Measurements from ENCODE around the gene ZBTB12.

Gene ZBTB12

DNA sequence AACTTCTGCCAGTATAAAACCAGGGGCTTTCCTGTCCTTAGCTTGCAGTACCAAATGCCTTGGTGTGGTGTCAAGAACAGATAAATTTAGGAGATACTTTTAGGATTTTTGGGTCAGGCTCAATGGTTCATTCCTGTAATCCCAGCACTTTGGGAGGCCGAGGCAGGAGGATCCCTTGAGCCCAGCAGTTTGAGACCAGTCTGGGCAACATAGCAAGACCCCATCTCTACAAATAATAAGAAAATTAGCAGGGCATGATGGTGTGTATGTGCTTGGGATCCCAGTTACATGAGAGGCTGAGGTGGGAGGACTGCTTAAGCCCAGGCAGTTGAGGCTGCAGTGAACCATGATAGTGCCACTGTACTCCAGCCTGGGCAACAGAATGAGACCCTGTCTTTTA is 3.2 kb upstream of the ZBTB12 start:
- Histone ChIP-seq H3K27me3 (ENCODE audit: insufficient read depth, low read depth) (no peaks in the 10 kb centered on the region; the same call in 1 of the 2 replicates), H4K20me1 (ENCODE audit: insufficient read depth) (no peaks in the 10 kb centered on the region), H3K9ac (no peak overlapping the region), H3K4me1 (ENCODE audit: low read depth, poor library complexity, severe bottlenecking) (peaks cover 28% of the 10 kb centered on the region), H3K79me2 (ENCODE audit: insufficient read depth, low read depth) (no peaks in the 10 kb centered on the region), H3K36me3 (ENCODE audit: insufficient read depth) (no peaks in the 10 kb centered on the region), H3K4me3 (IDR thresholded peaks at IDR 0.05; ENCODE audit: insufficient read depth, low read depth, low read length) (no peak overlapping the region), H3K27ac (no peak overlapping the region), H3K4me2 (no peak overlapping the region), H2AFZ (ENCODE audit: low read depth) (no peak overlapping the region)
- TF ChIP-seq, protein P1, sequence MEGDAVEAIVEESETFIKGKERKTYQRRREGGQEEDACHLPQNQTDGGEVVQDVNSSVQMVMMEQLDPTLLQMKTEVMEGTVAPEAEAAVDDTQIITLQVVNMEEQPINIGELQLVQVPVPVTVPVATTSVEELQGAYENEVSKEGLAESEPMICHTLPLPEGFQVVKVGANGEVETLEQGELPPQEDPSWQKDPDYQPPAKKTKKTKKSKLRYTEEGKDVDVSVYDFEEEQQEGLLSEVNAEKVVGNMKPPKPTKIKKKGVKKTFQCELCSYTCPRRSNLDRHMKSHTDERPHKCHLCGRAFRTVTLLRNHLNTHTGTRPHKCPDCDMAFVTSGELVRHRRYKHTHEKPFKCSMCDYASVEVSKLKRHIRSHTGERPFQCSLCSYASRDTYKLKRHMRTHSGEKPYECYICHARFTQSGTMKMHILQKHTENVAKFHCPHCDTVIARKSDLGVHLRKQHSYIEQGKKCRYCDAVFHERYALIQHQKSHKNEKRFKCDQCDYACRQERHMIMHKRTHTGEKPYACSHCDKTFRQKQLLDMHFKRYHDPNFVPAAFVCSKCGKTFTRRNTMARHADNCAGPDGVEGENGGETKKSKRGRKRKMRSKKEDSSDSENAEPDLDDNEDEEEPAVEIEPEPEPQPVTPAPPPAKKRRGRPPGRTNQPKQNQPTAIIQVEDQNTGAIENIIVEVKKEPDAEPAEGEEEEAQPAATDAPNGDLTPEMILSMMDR (conservative IDR thresholded peaks at IDR 0.05; ENCODE audit: low read depth, low read length), result no peak

DNA sequence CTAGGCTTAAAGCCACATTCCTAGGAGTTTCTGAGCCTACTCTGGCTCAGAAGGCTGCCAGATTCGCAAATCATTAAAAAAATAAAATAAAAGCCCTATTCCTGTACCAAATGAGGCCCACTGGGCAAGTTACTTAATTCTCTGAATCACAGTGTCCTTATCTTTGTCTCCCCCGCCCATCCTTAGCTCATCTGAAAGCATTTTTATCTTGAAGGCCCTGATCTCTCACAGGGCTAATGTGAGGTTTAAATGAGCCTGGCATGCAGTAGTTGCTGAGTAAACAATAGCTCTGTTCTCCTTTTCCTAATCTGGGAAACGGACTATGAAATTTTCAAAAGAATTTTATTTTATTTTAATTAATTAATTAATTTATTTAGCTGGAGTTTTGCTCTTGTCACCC is 2.1 kb upstream of the ZBTB12 start:
- Histone ChIP-seq H2AFZ (ENCODE audit: low read depth) (no peak overlapping the region), H3K27me3 (ENCODE audit: insufficient read depth, low read depth) (no peaks in the 10 kb centered on the region; the same call in 1 of the 2 replicates), H3K27ac (no peak overlapping the region), H3K4me1 (ENCODE audit: low read depth, poor library complexity, severe bottlenecking) (peaks cover 28% of the 10 kb centered on the region), H3K9ac (no peak overlapping the region), H4K20me1 (ENCODE audit: insufficient read depth) (no peaks in the 10 kb centered on the region), H3K79me2 (ENCODE audit: insufficient read depth, low read depth) (no peaks in the 10 kb centered on the region), H3K4me3 (IDR thresholded peaks at IDR 0.05; ENCODE audit: insufficient read depth, low read depth, low read length) (no peak overlapping the region), H3K4me2 (no peak overlapping the region), H3K36me3 (ENCODE audit: insufficient read depth) (no peaks in the 10 kb centered on the region)
- TF ChIP-seq, protein P1 (conservative IDR thresholded peaks at IDR 0.05; ENCODE audit: low read depth, low read length), result no peak

DNA sequence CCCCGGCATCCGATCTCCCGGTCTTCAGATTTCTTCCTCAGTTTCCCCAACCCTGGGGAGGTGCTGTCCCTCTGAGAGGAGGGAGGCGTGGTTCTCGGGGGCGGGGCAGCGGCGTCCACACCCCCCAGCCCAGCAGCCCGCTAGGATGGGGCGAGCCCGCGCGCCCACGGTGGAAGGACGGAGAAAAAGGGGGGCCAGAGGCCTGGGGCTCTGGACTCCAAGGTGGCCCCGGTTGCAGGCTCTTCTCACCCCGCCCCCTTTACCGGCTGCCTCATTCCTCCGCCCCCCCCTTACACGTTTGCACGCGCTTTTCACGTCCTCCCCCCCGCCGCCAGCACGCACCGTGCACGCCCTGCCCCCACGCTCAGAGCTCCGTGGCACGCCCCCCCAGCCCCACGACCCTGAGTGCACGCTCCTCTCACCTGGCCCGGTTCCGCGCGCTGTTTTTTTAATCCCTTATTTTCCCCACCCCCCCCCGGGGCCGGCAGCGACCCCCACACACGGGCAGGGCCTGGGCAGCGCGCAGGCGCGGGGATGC is 402 bp downstream of the ZBTB12 start:
- peak overlapping the region; percentile 46; the same call in 1 of the 2 replicates for H3K27ac ChIP-seq
- H3K79me2 ChIP-seq (ENCODE audit: insufficient read depth, low read depth), result peaks cover 10% of the 10 kb centered on the region

DNA sequence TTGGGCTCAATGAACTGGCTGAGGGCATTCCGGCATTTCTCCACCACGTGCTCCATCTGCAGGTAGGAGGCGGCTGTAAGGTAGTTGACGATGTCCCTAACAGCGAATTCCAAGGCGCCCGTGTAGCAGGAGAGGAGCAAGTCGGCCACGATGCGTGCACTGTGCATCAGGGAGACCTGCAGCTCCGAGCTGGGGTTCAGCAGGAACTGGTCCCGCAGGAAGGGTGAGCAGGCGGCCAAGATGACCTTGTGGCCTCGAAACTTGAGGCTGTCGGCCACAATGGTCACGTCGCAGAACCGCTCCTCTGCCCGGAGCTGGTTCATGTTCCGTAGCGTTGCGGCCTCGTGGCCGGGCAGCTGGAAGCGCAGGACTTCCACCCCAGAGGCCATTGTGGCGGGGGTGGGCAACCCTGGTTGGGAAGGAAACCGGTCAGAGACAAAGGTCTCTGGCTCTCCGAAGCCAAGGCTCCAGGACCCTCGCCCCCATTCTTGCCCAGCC is 920 bp downstream of the ZBTB12 start:
- Histone ChIP-seq H3K79me2 (ENCODE audit: insufficient read depth, low read depth) (peaks cover 14% of the 10 kb centered on the region), H3K27ac (0 out of 2 replicates have a peak overlapping the region, but pooled peaks have one; percentile 46), H4K20me1 (ENCODE audit: insufficient read depth) (no peaks in the 10 kb centered on the region), H3K4me2 (peak overlapping the region; percentile 60; the same call in 1 of the 2 replicates), H3K36me3 (ENCODE audit: insufficient read depth) (no peaks in the 10 kb centered on the region), H3K4me1 (ENCODE audit: low read depth, poor library complexity, severe bottlenecking) (peaks cover 25% of the 10 kb centered on the region), H3K9ac (peak overlapping the region; percentile 61; the same call in 1 of the 2 replicates), H3K4me3 (IDR thresholded peaks at IDR 0.05; ENCODE audit: insufficient read depth, low read depth, low read length) (no peak overlapping the region), H2AFZ (ENCODE audit: low read depth) (no peak overlapping the region), H3K27me3 (ENCODE audit: insufficient read depth, low read depth) (no peaks in the 10 kb centered on the region; the same call in 1 of the 2 replicates)
- TF ChIP-seq, protein P1 (conservative IDR thresholded peaks at IDR 0.05; ENCODE audit: low read depth, low read length), result no peak

More for the DNA sequence above, 402 bp downstream of the ZBTB12 start:
- Histone ChIP-seq H3K27me3 (ENCODE audit: insufficient read depth, low read depth) (no peaks in the 10 kb centered on the region; the same call in 1 of the 2 replicates), H3K4me3 (IDR thresholded peaks at IDR 0.05; ENCODE audit: insufficient read depth, low read depth, low read length) (no peak overlapping the region), H3K4me1 (ENCODE audit: low read depth, poor library complexity, severe bottlenecking) (peaks cover 20% of the 10 kb centered on the region), H2AFZ (ENCODE audit: low read depth) (peak overlapping the region; percentile 66; the same call in 1 of the 2 replicates), H4K20me1 (ENCODE audit: insufficient read depth) (no peaks in the 10 kb centered on the region), H3K36me3 (ENCODE audit: insufficient read depth) (no peaks in the 10 kb centered on the region), H3K9ac (peak overlapping the region; percentile 61; the same call in 1 of the 2 replicates), H3K4me2 (peak overlapping the region; percentile 92; the same call in 1 of the 2 replicates)
- TF ChIP-seq, protein P1 (conservative IDR thresholded peaks at IDR 0.05; ENCODE audit: low read depth, low read length), result no peak

Measured in KMS-11 (cell line).